Right renal cortex interstitium (tissue), 3 donors: ENCODE data around the gene SLC26A4. TPM values are rescaled to one million over a fixed set of nuclear protein-coding genes. Genes with fewer than 3 reads are reported as not detected.
A peak's percentile ranks its signal among the peaks of the same experiment; 100 is the strongest.

Experiments used
- DNase-seq, 3 donors: peaks; one replicate each; pipeline ENCODE4 v3.0.0-alpha.2; 2013; ENCODE audit warnings: low read depth in 3 of 3, low spot score in 2 of 3
- polyA plus RNA-seq, 3 donors: library from polyadenylated mRNA; unstranded; fragments of 120-200 nt; gene quantifications; one replicate each; pipeline ENCODE4 v1.2.1, GENCODE V29; 2013; ENCODE audit not compliant: insufficient read length in 3 of 3

The SLC26A4 gene
- polyA plus RNA-seq, 3 donors: 3.3 to 7.9 (median 3.5) TPM

DNA sequence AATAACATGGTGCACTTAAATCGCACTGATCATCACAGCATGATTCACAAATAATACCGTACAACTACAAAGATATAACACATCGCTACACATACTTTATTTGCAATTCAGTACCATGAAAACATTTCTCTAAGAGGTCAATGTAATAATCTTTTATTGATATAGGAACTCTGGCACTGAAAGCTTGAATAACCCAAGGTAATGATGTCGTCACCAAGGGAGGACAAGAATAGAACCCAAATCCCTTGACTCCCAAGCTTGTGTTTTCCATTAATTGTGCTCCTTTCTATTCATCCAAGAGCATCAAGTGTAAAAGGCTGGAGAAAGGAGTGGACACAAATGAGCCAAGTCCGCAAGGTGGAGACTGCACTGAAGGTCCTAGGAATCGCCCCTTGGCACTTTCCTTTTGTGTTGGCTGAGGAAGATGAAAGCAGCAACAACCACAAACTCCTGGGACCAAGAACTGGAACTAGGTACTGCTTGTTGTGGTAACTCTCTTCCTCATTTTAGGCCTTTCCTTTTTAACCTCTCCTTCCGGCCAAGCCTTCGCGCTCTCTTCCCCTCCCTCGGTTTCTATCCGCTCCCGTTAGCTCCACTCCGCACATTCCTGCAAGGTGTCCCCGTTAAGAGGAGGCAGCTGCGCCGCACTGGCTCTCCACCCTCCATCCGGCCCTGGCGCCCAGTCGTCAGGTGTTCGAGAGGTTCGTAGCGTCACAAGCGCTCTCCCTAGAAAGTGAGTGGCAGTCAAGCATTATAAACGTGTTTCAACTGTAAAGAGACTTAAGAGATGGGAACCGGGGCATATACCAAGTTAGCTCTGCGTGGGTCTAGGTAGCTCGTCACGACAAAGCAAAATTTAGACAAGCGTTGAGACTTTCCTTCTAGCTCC lies 82.3 kb downstream of the SLC26A4 start:
- DNase-seq: peak in 2 of 3 donors; percentile 18 to 88

DNA sequence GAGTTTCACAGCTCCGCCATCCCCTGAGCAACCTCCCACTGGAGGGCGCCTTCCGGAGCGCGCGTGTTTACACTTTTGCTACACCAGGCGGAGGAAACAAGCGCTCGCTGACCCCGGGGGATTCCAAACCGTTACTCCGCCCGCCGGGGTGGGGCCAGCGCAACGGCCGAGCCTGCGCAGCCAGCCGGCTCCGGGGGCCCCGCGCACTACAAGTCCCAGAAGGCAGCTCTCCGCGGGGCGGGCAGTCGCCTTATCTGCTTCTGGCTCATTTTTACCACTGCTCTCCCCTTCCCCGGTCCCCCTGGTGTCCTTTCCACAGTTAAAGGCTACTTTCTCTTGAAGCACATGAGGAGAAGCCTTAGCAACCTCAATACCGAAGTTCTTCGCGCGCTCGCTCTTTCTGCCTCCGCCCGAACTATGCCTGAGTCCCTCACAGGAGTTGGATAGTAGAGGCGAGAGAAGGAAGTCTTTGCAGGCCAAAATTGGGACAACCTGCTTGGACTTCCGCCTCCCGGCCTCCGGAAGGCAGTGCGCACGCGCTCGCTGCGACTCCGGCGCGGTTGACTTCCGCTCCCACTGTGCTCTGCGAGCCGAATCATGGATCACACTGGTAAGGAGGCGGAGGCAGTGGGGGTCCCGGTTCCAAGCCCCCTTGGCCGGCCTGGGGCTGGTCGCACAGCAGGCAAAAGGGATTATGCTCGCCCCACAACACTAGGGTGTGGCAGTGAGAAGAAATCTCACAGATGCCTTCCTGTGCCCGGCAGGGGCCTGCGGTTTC lies 83.1 kb downstream of the SLC26A4 start, which contains the start of gene CBLL1:
Gene CBLL1, plus strand, starts transcription at position 576 of the 778 bp plus-strand sequence. Its CDS starts 22 bp downstream, at position 598.
- peak; percentile 90 to 92 (median 92) for DNase-seq

DNA sequence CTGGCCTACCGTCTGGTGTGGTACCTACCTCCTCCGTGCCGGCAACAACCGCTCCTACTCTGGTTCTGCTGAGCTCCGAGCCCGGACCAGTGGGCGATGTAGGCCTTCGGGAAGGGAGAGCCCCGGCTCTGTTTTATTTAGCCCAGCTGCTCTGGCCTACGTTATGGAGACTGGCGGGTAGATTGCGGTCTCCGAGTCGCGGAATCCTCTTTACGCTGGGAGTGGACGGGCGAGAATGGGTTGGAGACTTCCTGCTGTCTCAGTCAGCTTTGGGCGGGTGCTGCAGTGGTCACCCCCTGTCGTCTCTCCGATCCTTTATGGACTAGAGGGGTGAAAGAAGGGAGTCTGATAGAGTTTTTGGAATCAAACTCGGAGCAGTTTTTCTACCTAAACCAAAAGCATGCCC lies 83.7 kb downstream of the SLC26A4 start:
- peak in 1 of 3 donors; percentile 61 for DNase-seq

DNA sequence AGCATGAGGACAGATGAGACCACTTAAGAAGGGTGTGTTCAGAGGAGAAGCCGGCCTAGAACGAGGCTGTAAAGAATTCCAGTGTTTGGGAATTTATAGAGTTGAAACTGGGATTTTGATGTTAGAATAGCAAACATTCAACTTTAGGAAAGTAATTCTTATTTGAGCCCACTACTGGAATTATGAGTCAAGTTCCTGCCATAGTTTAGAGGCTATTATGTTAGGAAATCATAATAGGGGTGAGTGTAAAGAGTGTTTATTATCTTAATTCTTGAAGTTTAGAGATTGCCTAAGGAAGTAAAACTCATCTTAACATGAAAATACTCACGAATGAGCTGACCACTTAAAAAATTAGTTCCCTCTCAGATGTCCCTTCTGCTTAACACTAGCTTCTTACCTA lies 85.4 kb downstream of the SLC26A4 start:
- no peak for DNase-seq

DNA sequence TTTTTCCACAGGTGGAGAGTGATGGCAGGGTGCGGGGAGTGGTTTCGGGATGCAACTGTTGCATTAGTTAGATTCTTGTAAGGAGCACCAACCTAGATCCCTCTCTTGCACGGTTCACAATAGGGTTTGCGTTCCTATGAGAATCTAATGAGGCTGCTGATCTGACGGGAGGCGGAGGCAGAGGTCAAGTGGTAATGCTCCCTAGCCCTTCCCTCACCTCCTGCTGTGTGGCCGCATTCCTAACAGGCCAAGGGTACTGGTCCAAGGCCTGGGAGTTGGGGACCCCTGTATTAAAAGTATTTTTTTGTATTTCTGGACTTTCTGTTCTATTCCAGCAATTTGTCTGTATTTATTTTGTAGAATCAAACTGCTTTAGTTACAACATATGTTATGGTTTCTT lies 90.5 kb downstream of the SLC26A4 start:
- DNase-seq: no peak

DNA sequence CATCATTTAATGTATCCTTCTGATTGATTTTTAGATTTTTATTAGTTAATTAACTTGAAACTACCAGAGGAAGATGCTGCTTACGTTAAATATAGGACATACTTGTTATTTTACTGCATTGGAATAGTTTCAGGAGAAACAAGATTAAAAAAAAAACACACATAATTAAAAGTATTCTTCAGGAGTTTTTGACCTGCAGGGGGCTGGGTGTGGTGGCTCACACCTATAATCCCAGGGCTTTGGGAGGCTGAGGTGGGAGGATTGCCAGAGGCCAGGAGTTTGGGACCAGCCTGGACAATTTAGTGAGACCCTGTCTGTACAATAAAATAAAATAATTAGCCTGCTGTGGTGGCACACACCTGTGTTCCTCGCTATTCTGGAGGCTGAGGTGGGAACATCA lies 94.0 kb downstream of the SLC26A4 start:
- no peak for DNase-seq

DNA sequence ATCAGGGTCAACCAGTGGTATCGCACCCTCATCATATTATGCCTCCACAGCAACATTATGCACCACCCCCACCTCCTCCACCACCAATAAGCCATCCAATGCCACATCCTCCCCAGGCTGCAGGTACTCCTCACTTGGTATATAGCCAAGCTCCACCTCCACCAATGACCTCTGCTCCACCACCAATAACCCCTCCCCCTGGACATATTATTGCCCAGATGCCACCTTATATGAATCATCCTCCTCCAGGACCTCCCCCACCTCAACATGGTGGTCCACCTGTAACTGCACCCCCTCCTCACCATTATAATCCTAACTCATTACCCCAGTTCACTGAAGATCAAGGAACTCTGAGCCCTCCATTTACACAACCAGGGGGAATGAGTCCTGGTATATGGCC lies 98.0 kb downstream of the SLC26A4 start:
- no peak for DNase-seq

DNA sequence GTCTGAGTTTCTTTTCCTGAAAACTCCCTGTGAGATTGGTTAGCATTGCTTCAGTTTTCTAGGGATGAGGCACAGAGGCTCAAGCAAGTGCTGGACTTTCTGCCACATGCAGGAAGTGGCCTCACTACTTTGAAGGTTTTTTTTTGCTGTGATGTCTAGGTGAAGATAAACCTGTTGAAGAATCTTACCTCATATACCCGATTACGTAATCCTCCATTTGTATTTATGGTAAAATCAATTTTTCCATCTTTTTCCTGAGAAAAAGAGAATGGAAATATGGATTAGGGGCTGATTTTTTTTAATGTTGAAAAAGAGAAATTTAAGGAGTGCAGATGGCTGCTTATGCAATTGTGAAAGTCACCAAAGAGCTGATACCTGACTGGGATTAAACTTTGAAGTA lies 106.8 kb downstream of the SLC26A4 start:
- DNase-seq: no peak

Other genes with a start within 250 kb of the SLC26A4 start
- gene GPR22, start 190.8 kb upstream of the SLC26A4 start, polyA plus RNA-seq: under 1 TPM; 0.19 to 0.36 (median 0.30) TPM
- gene COG5, start 96.9 kb upstream of the SLC26A4 start, polyA plus RNA-seq: 10 to 100 TPM; 31.1 to 44.2 (median 33.2) TPM
- gene DUS4L, start 96.9 kb upstream of the SLC26A4 start, polyA plus RNA-seq: 10 to 100 TPM; 15.1 to 17.2 (median 16.3) TPM
- 10 to 100 TPM; 48.0 to 58.6 (median 55.3) TPM for gene BCAP29, start 80.6 kb upstream of the SLC26A4 start, polyA plus RNA-seq
- 10 to 100 TPM; 29.8 to 34.0 (median 31.8) TPM for gene CBLL1, start 83.3 kb downstream of the SLC26A4 start, polyA plus RNA-seq
- gene SLC26A3, start 142.4 kb downstream of the SLC26A4 start, polyA plus RNA-seq: under 1 TPM; 0.19 to 0.40 (median 0.38) TPM
- 100 to 1,000 TPM; 131 to 138 (median 135) TPM for gene DLD, start 230.4 kb downstream of the SLC26A4 start, polyA plus RNA-seq